ENCODE measurements around the gene ALK. TPM values are rescaled to one million over a fixed set of nuclear protein-coding genes. Genes with fewer than 3 reads are reported as not detected.

Gene ALK
- total RNA-seq, 2 donors from 2014 or later: 0.13 to 0.46 TPM

- Mint-ChIP-seq H3K4me3 (no peak overlapping the region), H3K36me3 (ENCODE audit: low read depth) (no peaks in the 10 kb centered on the region), H3K27ac (no peak overlapping the region), H3K27me3 (ENCODE audit: insufficient read depth) (no peaks in the 10 kb centered on the region), H3K9me3 (peaks cover 4% of the 10 kb centered on the region), H3K4me1 (peaks cover 8% of the 10 kb centered on the region)
- no peak for DNase-seq
- Histone ChIP-seq H3K36me3 (ENCODE audit: control insufficient read depth, insufficient read depth, low read length) (no peaks in the 10 kb centered on the region), H3K27me3 (ENCODE audit: control insufficient read depth, insufficient read depth, low read length, poor library complexity, severe bottlenecking) (no peaks in the 10 kb centered on the region), H3K9me3 (ENCODE audit: control insufficient read depth, low read length) (no peaks in the 10 kb centered on the region), H3K27ac (ENCODE audit: low read depth, low read length) (no peak overlapping the region), H3K4me1 (ENCODE audit: control insufficient read depth, insufficient read depth, low read length) (peaks cover 8% of the 10 kb centered on the region), H3K4me3 (ENCODE audit: low read length) (no peak overlapping the region), H3K9ac (ENCODE audit: extremely low read depth, low read length, poor library complexity, severe bottlenecking) (no peak overlapping the region)
- TF ChIP-seq, protein P1, sequence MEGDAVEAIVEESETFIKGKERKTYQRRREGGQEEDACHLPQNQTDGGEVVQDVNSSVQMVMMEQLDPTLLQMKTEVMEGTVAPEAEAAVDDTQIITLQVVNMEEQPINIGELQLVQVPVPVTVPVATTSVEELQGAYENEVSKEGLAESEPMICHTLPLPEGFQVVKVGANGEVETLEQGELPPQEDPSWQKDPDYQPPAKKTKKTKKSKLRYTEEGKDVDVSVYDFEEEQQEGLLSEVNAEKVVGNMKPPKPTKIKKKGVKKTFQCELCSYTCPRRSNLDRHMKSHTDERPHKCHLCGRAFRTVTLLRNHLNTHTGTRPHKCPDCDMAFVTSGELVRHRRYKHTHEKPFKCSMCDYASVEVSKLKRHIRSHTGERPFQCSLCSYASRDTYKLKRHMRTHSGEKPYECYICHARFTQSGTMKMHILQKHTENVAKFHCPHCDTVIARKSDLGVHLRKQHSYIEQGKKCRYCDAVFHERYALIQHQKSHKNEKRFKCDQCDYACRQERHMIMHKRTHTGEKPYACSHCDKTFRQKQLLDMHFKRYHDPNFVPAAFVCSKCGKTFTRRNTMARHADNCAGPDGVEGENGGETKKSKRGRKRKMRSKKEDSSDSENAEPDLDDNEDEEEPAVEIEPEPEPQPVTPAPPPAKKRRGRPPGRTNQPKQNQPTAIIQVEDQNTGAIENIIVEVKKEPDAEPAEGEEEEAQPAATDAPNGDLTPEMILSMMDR (conservative IDR thresholded peaks at IDR 0.05): no peak
- WGBS, 2 experiments (ENCODE audit: insufficient coverage in 1 of 2, insufficient read length in 1 of 2): 54 to 67% methylated on average over 3 of the region's 3 CpGs
These were observed 435.8 kb downstream of the ALK start for GRCh38 chr2:29485631-29486030.

GRCh38 chr2:29485117-29485516 lies 436.3 kb downstream of the ALK start:
- no peak for DNase-seq
- no peaks in the 10 kb centered on the region for H3K36me3 Mint-ChIP-seq (ENCODE audit: low read depth)
- peaks cover 8% of the 10 kb centered on the region for H3K4me1 Mint-ChIP-seq
- Histone ChIP-seq H3K4me1 (ENCODE audit: control insufficient read depth, insufficient read depth, low read length) (peaks cover 8% of the 10 kb centered on the region), H3K36me3 (ENCODE audit: control insufficient read depth, insufficient read depth, low read length) (no peaks in the 10 kb centered on the region), H3K27me3 (ENCODE audit: control insufficient read depth, insufficient read depth, low read length, poor library complexity, severe bottlenecking) (no peaks in the 10 kb centered on the region), H3K9ac (ENCODE audit: extremely low read depth, low read length, poor library complexity, severe bottlenecking) (no peak overlapping the region), H3K27ac (ENCODE audit: low read depth, low read length) (no peak overlapping the region), H3K4me3 (ENCODE audit: low read length) (no peak overlapping the region), H3K9me3 (ENCODE audit: control insufficient read depth, low read length) (no peaks in the 10 kb centered on the region)
- H3K27ac Mint-ChIP-seq: no peak overlapping the region
- TF ChIP-seq, protein P1 (conservative IDR thresholded peaks at IDR 0.05): no peak
- peaks cover 4% of the 10 kb centered on the region for H3K9me3 Mint-ChIP-seq
- H3K4me3 Mint-ChIP-seq: no peak overlapping the region
- no peaks in the 10 kb centered on the region for H3K27me3 Mint-ChIP-seq (ENCODE audit: insufficient read depth)

GRCh38 chr2:29482867-29483266 lies 438.5 kb downstream of the ALK start:
- TF ChIP-seq, protein P1 (conservative IDR thresholded peaks at IDR 0.05): no peak
- H3K36me3 Mint-ChIP-seq (ENCODE audit: low read depth): no peaks in the 10 kb centered on the region
- no peak overlapping the region for H3K27ac Mint-ChIP-seq
- H3K9me3 Mint-ChIP-seq: peaks cover 4% of the 10 kb centered on the region
- no peak overlapping the region for H3K4me3 ChIP-seq (ENCODE audit: low read length)
- no peak overlapping the region for H3K9ac ChIP-seq (ENCODE audit: extremely low read depth, low read length, poor library complexity, severe bottlenecking)
- DNase-seq: no peak
- H3K9me3 ChIP-seq (ENCODE audit: control insufficient read depth, low read length): no peaks in the 10 kb centered on the region
- peaks cover 8% of the 10 kb centered on the region for H3K4me1 ChIP-seq (ENCODE audit: control insufficient read depth, insufficient read depth, low read length)
- no peaks in the 10 kb centered on the region for H3K36me3 ChIP-seq (ENCODE audit: control insufficient read depth, insufficient read depth, low read length)
- no peaks in the 10 kb centered on the region for H3K27me3 ChIP-seq (ENCODE audit: control insufficient read depth, insufficient read depth, low read length, poor library complexity, severe bottlenecking)
- peaks cover 8% of the 10 kb centered on the region for H3K4me1 Mint-ChIP-seq
- 96 to 100% methylated on average over 2 to 3 of the region's 3 CpGs for WGBS, 2 experiments (ENCODE audit: insufficient coverage in 1 of 2, insufficient read length in 1 of 2)
- H3K27me3 Mint-ChIP-seq (ENCODE audit: insufficient read depth): no peaks in the 10 kb centered on the region
- no peak overlapping the region for H3K27ac ChIP-seq (ENCODE audit: low read depth, low read length)
- no peak overlapping the region for H3K4me3 Mint-ChIP-seq
